Myometrial cell (primary cell): ENCODE measurements around the gene PPP4R1. TPM values are rescaled to one million over a fixed set of nuclear protein-coding genes. Genes with fewer than 3 reads are reported as not detected.

Experiments
- total RNA-seq: library from RNA; depleted of rRNA; stranded (reverse); fragments of >200 nt; gene quantifications from 2 replicates; pipeline ENCODE4 v1.2.3, GENCODE V29; 2015

PPP4R1 gene, protein sequence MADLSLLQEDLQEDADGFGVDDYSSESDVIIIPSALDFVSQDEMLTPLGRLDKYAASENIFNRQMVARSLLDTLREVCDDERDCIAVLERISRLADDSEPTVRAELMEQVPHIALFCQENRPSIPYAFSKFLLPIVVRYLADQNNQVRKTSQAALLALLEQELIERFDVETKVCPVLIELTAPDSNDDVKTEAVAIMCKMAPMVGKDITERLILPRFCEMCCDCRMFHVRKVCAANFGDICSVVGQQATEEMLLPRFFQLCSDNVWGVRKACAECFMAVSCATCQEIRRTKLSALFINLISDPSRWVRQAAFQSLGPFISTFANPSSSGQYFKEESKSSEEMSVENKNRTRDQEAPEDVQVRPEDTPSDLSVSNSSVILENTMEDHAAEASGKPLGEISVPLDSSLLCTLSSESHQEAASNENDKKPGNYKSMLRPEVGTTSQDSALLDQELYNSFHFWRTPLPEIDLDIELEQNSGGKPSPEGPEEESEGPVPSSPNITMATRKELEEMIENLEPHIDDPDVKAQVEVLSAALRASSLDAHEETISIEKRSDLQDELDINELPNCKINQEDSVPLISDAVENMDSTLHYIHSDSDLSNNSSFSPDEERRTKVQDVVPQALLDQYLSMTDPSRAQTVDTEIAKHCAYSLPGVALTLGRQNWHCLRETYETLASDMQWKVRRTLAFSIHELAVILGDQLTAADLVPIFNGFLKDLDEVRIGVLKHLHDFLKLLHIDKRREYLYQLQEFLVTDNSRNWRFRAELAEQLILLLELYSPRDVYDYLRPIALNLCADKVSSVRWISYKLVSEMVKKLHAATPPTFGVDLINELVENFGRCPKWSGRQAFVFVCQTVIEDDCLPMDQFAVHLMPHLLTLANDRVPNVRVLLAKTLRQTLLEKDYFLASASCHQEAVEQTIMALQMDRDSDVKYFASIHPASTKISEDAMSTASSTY
- total RNA-seq = 79.3 and 94.1 TPM in 2 replicates

DNA sequence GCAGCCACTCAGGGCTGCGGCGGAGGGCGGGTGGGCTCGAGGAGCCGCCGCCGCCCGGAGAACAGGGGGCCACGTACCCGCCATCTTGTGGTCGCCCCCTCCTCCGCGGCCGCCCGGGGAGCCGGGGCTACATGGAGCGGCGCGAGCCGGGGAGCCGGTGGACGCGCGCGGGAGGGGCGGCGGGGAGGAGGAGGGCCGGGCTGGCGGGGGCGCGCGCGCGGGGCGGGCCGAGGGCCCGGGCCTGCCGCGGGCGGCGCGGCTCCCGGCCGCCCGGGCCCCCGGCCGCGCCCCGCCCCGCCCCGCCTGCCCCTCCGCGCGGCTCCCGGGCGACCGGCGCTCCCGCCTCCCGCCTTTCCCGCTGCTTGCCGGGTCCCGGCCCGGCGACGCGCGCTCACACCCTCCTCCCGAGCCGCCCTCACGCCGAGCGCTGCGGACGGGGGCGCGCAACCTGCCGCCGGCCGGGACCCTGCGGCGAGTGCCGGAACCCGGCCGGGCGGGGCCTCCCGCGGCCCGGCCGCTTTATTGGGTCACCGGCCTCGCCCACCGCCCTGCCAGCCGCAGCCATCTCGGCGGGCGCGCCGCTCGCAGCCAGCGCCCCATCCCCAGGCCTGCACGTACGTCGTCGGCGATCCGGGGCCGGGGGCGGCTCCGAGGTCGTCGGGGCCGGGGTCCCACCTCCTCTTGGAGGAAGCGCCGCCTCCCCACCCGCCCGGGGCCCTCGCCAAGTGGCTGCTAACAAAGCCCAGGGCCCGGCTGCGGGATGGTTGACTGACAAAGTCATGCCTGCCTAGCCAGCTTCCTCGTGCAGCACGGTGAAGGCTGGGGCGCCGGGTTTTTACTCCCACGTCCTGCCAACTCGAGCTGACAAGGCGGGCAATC lies at the start of gene PPP4R1:
TSS of gene PPP4R1 (minus strand) at position 159 of the 879 bp plus-strand sequence. CDS start at position 84, 75 bp downstream.

Other genes starting within 250 kb of the PPP4R1 start
- gene RALBP1, start 139.0 kb downstream of the PPP4R1 start, total RNA-seq = 44.7 and 64.3 TPM in 2 replicates
- 18.6 and 21.0 TPM in 2 replicates for gene RAB31, start 93.7 kb upstream of the PPP4R1 start, total RNA-seq